GM21367 (cell line): Measurements from ENCODE around the gene HEPACAM.

Experiments used
- ATAC-seq: cut with Tn5 transposase; IDR thresholded peaks from one replicate; pipeline ENCODE4 v1.9.1; 2021; ENCODE audit not compliant: unreplicated experiment

The HEPACAM gene

GRCh38 chr11:124886978-124887666 lies 48.7 kb downstream of the HEPACAM start:
- ATAC-seq, result no peak

- ATAC-seq, result no peak
Measured at GRCh38 chr11:124886476-124886875, 49.4 kb downstream of the HEPACAM start.

- ATAC-seq, result no peak
Measured at GRCh38 chr11:124884869-124885479, 50.9 kb downstream of the HEPACAM start.

- ATAC-seq, result no peak
Measured at GRCh38 chr11:124884340-124884739, 51.5 kb downstream of the HEPACAM start.

- no peak for ATAC-seq
Measured at GRCh38 chr11:124882339-124883071, 53.3 kb downstream of the HEPACAM start.

- no peak for ATAC-seq
Measured at GRCh38 chr11:124880958-124881357, 54.9 kb downstream of the HEPACAM start.

- ATAC-seq, result no peak
Measured at GRCh38 chr11:124880290-124880611, 55.6 kb downstream of the HEPACAM start.

GRCh38 chr11:124879493-124880289 lies 56.2 kb downstream of the HEPACAM start:
- ATAC-seq, result no peak

- ATAC-seq, result no peak
Measured at GRCh38 chr11:124878759-124879492, 56.9 kb downstream of the HEPACAM start.

GRCh38 chr11:124877910-124878758 lies 57.7 kb downstream of the HEPACAM start:
- ATAC-seq, result no peak

GRCh38 chr11:124877631-124877909 lies 58.3 kb downstream of the HEPACAM start:
- no peak for ATAC-seq

GRCh38 chr11:124876818-124877630 lies 58.8 kb downstream of the HEPACAM start:
- ATAC-seq, result no peak

GRCh38 chr11:124875943-124876817 lies 59.7 kb downstream of the HEPACAM start:
- peak; percentile 93 for ATAC-seq

- no peak for ATAC-seq
Measured at GRCh38 chr11:124875401-124875800, 60.4 kb downstream of the HEPACAM start.

- no peak for ATAC-seq
Measured at GRCh38 chr11:124874571-124875255, 61.1 kb downstream of the HEPACAM start.

- no peak for ATAC-seq
Measured at GRCh38 chr11:124873951-124874350, 61.9 kb downstream of the HEPACAM start.

- no peak for ATAC-seq
Measured at GRCh38 chr11:124872741-124873140, 63.1 kb downstream of the HEPACAM start.

GRCh38 chr11:124872280-124872679 lies 63.6 kb downstream of the HEPACAM start:
- no peak for ATAC-seq
